ENCODE measurements around the gene NACAD.

GRCh38 chr7:45052011-45052410 lies 36.8 kb downstream of the NACAD start:
- TF ChIP-seq GATA2 (IDR thresholded peaks at IDR 0.05; ENCODE audit: low read depth, low read length) (no peak), GATA3 (IDR thresholded peaks at IDR 0.05; ENCODE audit: low read depth, low read length) (no peak)

Measured in SH-SY5Y (cell line).